CD4-positive, alpha-beta T cell treated with Interleukin-17A for 4 hours (primary cell): ENCODE measurements around the gene TEDC1.
A peak's percentile ranks its signal among the peaks of the same experiment; 100 is the strongest.

ENCODE experiments used
- DNase-seq: peaks from one replicate; pipeline ENCODE4 v3.0.0-alpha.2; 2020; ENCODE audit warnings: mixed read lengths

The TEDC1 gene

DNA sequence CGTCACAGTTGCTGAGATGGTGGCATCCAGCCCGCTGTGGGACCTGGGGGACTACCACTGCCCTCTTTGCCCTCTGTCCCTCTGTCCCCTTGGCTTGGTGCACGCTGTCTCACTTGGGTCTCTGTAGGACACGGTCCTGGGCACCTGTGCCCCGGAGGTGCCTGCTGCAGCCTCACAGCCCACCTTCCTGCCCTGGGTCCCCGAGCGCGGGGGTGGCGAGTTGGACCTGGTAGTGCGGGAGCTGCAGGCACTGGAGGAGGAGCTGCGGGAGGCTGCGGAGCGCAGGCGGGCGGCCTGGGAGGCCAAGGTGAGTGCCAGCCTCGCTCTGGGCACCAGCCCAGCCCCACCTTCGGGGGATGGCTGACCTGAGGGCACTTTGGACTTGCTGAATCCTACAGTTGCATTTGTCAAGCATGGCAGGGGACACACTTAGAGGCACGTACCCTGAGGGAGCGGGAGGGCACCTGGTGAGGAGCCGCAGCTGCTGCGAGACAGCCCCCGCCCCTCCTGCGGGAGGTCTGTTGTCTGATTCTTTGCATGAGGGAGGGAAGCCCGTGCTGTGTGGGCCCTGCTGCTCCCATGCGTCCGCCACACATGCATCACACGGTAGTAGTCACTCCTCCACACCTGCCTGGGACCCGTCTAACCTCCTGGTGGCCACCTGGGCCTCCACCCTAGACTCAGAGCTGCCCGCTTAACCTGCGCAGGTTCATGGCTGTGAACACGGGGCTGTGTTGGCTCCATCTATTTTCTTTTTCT, 6.8 kb downstream of the TEDC1 start:
- no peak for DNase-seq

DNA sequence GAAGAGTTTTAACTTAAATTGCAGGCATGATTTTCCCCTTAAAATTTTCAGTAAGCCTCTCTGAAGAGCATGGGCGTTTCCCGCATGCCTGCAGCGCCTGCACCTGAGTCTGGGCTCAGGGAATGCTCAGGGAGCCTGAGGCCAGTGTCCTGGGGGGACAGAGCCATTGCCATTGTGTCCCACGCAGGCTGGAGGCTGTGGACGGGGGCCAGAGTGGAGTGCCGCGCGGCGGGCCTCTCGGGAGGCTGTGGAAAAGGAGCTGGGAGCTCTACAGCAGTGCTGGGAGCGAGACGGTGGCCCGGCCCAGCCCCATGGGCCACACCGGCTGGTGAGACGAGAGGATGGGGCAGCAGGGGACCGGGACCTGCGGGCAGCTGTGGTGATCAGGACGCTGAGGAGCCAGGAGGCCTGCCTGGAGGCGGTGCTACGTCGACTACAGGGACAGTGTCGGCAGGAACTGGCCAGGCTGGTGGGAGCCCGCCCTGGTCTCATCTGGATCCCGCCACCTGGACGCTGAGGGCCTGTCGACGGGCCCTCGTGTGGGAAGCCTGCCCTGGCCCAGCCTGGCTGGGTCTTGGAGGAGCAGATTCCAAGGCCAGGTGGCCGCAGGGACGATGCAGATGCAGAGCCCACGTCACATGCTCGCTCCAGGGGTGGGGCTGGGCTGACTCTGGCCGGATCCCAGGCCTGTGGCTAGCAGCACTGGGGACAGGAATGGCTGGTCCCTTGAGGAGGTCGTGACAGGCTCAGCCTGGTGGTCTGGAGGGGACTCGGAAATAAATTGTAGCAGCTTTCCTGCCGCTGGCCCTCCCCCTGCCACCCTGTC, 7.6 kb downstream of the TEDC1 start:
- no peak for DNase-seq

DNA sequence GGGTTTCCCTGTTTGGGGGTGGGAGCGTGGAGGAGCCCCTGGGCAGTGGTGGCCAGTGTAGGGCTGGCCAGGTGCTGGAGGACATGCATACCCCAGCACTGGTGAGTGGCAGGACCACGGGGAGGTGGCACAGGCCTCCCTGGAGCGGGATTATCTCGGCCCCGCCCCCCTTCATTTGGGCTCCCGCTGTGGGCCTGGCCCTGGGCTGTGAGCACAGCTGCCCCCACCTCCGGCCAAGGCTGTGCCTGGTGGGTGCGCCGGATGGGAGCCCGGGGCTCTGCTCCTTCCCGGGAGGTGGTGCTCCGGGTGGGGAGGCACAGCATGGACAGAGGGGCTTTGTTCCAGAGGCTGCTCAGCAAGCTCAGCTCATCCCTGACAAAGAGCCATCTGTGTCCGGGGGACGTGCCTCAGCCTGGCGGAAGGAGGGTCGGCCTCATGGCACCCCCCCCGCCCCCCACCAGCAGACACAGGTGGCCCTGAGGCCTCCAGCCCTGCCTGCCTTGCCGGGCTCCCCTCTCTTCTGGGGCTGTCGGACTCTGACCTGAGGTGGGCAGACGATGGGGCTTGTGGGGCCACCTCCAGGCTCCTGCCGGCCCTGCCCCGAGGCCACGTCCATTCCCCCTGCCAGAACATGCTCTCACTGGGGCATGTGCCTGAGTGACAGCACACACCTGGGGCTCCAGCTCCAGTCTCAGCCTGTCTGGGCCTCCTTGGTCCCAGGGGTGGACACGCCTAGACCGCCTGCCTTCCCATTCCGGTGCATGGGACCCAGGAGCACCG, 8.4 kb downstream of the TEDC1 start:
- DNase-seq = no peak

DNA sequence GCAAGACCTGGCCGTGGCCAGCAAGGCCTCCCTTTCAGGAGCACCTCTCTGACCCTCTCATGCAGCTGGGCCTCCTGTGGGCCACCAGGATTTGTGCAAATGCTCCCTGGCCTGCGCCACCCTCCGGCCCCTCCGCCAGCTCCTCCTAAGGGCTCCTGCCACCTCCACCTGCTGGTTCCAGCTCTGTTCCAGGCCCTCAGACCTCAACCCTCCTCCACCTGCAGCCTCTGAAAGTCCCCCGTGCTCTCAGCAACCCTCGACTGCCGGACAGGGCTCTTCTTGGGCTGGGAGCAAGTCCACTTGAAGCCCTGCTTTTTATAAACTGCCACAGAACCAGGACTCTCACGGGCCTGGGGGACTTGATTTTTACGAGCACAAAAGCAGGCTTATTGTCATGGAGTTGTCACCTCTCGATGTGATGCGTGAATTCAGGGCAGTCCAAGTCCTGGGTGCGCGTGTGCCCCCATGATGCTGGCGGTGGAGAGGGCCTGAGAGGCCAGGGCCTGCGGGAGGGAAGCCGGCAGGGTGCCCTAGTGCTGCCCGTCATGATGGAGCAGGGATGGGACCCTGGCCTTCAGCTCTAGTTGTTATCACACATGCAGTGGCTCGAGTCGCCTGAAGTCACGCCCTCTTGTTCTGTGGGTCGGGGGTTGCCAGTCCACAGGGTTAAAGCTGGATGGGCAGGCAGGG, 9.1 kb downstream of the TEDC1 start:
- no peak for DNase-seq

DNA sequence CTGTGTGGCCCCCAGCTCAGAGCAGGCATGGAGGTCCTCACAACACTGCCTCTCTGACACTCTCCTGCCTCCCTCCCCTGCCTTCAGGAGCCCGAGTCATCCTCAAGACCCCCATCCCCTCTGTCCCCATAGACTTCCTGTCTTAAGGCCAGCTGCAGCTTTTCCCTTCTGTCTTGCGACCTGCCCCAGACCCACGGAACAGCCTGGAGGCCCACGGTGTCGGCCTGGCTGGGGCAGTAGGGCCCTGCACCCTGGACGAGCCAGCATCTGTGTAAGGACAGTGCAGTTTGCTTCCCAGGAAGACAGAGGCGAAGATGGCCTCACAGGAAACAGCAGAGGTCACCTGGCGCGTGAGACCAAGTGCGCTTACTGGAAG, 9.7 kb downstream of the TEDC1 start:
- DNase-seq = no peak

DNA sequence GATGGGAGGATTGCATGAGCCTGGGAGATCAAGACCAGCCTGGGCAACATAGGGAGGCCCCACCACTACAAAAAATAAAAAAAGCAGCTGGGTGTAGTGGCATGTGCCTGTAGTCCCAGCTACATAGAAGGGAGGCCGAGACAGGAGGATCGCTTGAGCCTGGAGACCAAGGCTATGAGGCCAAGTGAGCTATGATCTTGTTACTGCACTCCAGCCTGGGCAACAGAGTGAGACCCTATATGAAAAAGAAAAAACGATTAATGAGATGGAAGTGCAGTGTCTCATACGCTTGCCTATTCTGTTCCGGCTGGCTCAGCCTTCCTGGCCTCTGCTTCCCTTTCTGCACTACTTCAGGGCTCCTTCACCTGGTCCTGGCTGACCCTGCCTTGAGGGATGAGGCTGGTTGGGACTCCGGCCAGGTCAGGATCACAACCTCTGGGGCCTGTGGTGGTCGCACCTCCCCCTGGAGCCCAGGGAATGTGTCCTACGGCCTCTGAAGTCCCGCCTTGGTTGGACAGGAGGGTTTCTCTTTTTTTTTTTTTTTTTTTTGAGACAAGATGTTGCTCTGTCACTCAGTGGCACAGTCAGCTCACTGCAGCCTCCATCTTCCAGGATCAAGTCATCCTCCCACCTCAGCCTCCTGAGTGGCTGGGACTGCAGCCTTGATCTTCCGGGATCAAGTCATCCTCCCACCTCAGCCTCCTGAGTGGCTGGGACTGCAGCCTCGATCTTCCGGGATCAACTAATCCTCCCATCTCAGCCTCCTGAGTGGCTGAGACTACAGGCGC, 10.7 kb downstream of the TEDC1 start:
- no peak for DNase-seq

DNA sequence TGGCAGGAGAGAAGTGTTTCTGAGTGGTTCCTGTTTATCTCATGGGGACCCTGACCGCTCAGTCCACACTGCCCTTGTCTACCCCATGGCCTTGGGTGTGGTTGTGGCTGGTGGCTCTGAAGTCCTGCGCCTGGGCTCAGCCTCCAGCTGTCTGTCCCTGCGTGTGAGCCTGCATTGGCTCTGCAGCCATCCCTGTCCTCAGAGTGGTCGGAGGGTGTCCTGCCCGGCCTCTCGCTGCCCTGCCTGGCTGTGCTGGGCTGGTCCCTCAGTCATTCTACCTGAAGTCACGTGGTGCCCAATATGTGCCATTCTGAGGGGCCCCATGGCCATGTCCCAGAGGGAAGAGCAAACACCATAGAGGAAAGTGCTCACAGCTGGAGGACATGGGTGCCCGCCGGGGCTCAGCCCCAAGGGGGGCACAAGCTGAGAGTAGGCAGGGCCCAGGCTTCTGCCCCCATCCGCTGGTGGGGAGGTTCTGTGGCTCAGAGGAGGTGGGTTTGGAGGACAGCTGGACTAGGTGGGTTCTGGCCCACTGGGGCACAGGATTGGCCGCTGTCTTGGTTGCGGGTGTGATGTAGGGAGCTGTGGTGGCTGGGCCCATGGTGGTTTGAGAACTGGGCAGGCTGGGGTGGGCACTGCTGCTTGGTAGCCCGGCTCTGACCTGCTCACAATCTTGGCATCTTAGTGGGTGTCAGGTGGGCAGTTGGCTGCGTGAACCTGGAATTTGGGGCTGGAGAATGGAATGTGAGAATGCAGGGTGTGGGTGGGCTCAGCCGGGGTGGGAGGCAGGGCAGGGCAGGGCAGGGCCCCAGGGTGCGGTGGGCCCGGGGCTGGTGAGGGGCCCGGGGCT, 11.6 kb downstream of the TEDC1 start:
- DNase-seq = no peak

DNA sequence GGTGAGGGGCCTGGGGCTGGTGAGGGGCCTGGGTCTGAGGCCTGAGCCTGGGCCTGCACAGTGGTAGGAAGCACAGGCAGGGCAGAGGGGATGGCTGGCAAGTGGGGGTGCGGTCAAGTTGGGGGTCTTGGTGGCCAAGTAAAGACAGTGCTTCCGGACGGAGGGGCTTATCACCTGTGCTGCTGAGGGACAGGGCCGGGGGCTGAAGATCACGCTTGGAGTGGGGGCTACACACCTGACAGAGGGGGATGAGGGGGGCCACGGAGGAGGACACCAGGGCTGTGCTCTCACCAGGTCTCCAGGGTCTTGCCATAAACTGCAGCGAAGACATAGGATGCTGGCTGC, 12.2 kb downstream of the TEDC1 start:
- DNase-seq = no peak

DNA sequence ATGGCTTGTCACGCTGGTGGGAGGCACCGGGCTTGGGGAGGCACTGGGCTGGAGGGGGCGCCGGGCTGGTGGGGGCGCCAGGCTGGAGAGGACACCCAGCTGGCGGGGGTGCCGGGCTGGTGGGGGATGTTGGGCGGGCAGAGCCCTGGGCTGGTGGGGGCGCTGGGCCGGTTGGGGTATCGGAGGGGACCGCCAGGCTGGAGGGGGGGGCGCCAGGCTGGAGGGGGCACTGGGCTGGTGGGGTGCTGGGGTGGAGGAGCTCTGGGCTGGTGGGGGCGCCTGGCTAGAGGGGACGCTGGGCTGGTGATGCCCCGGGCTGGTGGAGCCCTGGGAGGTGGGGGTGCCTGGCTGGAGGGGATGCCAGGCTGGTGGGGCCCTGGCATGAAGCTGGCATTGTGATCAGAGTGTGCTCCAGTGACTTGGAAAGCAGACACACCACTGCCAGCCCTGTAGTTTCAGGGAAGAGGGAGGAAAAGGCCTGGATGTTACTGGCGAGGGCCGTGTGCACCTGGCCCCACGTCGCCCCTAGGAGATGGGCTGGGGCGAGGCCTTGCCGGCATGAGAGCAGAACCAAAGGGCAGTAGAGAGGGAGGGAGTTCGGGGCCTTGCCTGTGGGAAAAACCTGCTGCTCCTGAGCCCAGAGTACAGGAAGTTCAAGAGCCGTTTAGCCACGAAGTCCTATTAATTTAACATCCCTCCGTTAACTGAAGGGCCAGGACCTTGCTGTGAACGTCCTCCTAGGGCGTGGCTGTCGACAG, 13.1 kb downstream of the TEDC1 start:
- no peak for DNase-seq

DNA sequence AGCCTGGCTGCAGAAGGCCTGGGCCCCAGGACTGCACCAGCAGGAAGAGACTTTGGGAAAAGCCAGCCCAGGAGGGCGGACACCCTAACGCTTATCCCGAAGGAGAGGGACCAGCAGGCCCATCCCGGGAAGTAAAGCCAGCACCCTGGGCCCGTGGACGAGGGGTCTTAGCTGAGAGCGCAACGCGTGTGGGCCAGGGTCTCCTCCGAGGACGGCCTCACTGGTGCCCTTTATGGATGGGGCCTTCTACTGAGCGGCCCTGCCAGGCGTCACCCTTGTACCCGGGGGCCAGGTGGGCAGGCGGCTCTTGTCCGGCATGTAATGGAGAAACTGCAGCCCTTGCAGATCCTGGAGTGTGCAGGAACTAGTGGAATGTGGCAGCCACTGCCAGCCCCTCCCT, 14.1 kb downstream of the TEDC1 start:
- DNase-seq = no peak

DNA sequence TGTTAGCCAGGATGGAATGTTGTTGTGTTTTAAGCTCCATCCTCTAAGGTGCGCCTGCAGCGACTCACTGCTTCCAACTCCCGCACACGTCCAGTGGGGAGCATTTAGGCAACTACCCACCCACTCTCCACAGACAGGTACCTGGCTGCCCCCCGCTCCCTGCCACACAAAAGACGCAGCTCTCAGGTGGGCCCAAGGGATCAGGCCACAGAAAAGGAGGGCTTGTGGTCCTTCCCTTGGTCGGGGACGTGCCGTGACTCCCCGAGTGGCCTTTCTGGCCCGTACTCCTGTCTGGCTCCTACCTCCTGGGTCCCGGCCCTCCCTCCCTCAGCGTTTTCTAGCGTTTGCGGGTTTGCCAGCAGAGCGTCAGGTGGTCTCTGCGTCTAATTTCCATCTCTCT, 16.2 kb downstream of the TEDC1 start:
- no peak for DNase-seq

DNA sequence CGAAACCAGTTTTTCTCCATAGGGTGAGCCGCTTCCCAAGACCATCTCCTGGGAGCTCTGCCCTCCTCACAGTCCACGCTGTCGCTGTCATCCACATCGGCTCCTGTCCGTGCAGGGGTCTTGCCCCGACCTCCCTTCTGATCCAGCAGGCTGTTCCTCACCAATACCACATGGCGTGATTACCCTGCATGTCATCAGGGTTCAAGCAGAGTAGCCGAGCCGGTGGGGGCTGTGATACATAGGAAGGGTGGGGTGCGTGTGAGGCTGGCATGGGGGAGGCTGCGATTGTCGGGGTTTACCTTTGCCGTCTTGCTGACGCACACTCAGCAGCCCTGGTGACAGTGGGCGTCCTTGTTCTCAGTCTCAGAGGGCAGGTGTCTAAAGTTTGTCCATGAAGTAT, 17.0 kb downstream of the TEDC1 start:
- no peak for DNase-seq

DNA sequence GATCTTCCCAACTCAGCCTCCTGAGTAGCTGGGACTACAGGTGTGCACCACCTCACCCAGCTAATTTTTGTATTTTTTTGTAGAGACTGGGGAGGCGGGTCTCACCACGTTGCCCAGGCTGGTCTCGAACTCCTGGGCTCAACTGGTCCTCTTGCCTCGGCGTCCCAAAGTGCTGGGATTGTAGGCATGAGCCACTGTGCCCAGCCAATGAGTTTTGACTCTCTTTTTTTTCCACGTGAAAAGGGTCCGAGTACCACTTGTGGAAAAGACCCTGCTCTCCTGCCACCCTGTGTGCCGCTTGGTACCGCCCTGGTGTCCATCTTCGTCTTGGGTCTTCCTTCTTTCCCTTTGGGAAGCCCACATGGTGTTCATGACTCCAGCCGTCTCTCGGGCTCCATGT, 17.6 kb downstream of the TEDC1 start:
- DNase-seq = no peak

DNA sequence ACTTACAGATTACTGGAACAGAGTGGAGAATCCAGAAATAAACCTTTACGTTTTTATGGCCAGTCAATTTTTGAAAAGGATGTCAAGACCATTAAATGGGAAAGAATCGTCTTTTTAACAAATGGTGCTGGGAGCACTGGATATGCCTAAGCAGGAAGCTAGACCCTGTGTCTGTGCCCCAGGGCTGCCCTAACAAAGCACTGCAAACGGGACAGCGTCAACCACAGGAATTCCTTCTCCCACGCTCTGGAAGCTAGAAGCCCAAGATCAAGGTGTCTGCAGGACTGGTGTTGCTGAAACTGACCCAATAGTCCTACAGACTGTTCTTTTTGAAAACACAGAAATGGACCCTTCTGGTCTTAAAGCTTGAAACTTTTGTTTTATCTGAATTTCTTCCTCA, 26.1 kb downstream of the TEDC1 start:
- DNase-seq = no peak

DNA sequence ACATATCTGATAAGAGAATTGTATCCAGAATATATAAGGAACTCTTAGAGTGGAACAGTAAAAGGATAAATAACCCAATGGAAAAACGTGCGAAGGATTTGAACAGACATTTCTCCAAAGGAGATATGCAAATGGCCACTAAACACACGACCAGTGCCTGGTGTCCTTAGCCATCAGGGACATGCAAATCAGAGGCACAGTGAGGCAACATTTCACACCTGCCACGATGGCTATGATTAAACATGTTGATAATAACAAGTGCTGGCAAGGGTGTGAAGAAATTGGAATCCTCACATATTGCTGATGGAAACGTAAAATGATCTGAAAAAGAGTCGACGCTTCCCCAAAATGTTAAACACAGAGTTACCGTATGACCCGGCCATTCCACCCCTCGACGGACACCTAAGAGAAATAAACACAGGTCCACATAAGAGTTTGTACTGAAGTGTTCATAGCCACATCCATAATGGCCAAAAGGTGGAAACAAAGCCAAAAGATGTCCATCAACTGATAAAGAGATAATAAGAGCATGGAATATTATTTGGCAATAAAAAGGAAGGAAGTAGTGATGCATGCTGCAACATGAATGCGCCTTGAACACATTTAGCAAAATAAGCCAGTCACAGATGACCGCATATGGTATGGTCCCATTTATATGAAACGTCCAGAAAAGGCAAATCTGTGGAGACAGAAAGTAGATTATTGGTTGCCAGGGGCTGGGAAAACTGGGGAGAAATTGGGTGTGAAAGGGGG, 29.1 kb downstream of the TEDC1 start:
- no peak for DNase-seq

DNA sequence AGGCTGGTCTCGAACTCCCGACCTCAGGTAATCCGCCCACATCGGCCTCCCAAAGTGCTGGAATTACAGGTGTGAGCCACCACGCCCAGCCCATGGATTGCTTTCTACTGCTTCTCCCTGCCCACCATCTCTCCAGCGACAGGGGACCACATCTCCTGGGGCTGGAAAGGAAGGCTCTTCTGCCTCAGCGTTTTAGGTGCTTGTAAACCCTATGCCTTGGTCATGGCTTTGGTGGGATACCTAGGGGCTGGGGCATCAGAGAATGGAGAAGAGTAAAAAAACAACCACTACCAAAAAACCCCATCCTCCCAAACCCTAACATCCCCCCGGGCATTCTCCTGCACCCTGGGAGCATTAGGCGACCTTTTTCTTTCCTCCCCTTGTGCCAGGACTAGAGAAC, 34.3 kb downstream of the TEDC1 start:
- no peak for DNase-seq

DNA sequence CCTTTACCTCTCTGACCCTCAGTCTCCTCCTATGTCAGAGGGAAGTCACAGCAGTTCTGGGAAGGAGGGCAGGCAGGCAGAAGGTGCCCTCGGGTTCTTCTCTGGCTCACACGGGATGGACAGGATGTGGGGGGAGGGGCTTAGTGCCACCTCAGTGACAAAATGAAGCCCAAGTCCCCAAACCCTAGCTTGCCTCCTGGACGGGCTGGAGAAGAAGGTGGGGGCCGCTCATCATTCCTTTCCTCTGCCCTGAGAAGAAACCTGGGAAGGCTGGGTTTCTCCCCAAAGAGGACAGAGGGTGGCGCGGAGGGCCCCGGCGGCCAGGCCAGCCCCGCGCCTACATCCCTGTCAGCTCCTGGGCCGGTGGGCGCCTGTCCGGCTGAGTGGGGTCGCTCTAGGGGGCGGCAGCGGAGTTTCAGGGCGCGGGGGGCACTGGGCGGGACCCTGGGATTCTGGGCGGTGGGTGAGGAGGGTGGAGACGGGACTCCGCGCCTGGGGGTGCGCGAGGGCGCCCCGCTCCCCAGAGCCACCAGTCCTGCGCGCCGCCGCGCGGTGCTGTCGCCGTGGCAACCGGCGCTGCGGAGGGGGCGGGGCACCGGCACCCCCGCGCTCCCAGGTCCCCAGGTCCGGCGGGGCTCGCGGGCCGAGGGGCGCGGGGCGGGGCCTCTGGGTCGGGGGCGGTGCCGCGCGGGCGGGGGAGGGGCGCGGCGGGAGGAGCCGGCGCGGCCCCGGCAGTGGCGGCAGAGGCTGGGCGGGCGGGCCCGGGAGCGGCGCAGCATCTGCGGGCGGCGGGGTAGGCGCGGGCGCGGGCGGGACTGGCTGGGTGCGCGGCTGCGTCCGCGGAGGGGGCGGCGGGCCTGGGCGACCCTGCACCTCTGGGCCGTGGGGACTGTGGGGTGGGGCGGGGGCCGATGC, 35.1 kb downstream of the TEDC1 start, which contains the start of gene TMEM121:
Gene TMEM121, plus strand, starts transcription at position 723 of the 915 bp plus-strand sequence. CDS start 2,252 bp downstream, outside the sequence.
- peak; percentile 50 for DNase-seq

DNA sequence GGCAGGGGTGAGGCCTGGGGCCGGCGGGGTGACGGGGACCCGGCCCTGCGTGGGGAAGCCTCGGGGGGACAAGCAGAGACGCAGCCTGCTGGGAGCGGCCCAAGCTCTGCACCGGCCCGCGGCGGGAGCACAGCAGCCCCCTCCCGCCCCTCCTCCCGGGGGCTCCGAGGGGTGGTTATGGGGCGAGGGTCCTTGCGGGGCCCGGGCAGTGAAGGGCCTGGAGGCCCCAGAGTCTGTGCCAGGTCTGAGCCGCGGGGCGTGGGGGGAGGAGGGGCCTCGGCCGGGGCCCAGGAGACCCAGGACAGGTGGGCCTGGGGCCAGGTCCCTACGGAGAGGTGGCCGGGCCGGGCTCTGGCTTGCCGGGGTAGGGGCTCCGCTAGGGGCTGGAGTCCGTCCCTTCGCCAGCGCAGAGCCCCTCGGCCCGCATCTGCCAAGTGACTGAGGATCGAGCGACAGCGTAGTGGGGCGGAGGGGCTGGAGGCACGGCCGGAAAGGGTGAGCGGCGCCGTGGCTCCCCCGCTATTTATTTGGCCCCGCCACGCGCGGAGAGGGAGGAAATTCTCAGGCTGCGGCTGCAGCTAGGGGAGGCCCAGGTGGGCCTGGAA, 35.8 kb downstream of the TEDC1 start:
- DNase-seq = peak; percentile 23
